ENCODE measurements around the gene KCNQ1. TPM values are rescaled to one million over a fixed set of nuclear protein-coding genes. Genes with fewer than 3 reads are reported as not detected.

Gene KCNQ1
- total RNA-seq, 2 donors from 2014 or later = 51.4 to 55.8 TPM

DNA sequence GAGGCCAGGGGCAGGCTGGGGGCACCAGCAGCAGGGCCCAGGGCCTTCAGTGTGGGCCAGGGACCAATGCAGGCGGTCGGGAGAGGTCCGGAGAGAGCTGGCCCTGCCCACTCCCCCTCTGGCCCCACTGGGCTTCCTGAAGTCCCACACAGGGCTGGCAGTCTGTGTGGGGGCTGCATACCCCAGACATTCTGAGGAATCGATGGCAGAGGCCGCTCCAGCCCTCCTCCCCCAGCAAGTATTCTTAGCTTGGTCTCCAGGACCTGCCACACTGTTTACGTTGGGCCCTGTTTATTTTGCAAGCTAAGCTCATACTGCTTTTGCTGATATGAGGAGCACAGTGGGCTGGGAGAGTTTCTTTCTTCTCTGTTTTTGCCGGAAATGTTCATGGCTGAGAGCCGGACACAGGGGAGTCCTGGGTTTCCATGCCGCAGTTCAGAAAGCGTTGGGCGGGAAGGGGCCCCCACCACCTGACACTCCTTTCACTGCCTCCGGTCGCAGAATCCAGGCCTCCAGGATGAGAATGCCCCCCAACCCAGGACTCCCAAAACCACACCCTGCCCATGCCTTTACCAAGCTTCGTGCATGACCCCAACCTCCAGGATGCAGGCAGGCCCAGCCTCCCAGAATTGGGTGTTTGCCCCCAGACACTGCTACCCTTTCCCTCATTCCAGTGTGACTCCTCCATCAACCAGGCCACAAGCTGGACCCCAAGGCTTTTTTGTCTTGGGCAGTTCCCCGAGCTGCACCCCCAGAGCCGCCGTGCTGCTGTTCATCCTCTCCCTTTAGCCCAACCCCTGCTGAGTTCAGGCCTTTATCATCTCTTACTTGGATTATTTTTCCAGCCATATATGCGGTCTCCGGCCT lies 336.8 kb downstream of the KCNQ1 start:
- Histone ChIP-seq H3K4me3 (no peak overlapping the region), H3K4me1 (peaks cover 10% of the 10 kb centered on the region), H3K36me3 (no peaks in the 10 kb centered on the region), H3K27me3 (no peaks in the 10 kb centered on the region), H3K27ac (no peak overlapping the region), H3K9ac (ENCODE audit: low read depth in 2 of 2, low read length in 2 of 2) (peak overlapping the region in 1 of 2 donors; percentile 17), H3K9me3 (no peaks in the 10 kb centered on the region)
- intact Hi-C loops (cut with DNase I) = no loop called here
- peak; percentile 16 for DNase-seq
- no peak for TF ChIP-seq CTCF (IDR thresholded peaks at IDR 0.05)

DNA sequence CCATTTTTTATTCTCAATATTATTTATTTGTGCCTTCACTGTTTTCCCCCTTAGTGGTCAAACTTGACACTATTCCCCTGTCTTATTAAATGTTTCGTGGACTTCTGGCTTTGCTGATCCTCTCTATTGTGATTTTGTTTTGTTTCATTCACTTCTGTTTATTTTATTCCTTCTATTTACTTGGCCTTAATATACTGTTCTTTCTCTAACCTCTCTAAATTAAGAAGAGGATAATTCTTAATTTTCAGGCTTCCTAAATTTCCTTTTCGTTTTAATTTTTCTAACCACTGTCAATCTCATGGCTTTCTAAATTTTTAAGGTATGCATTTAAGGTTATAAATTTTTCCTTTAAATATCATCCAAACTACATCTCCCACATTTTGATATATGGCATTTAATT lies 338.0 kb downstream of the KCNQ1 start:
- Histone ChIP-seq H3K4me1 (peaks cover 10% of the 10 kb centered on the region), H3K27ac (no peak overlapping the region), H3K4me3 (no peak overlapping the region), H3K27me3 (no peaks in the 10 kb centered on the region), H3K9ac (ENCODE audit: low read depth in 2 of 2, low read length in 2 of 2) (no peak overlapping the region), H3K9me3 (no peaks in the 10 kb centered on the region), H3K36me3 (no peaks in the 10 kb centered on the region)
- DNase-seq = no peak
- intact Hi-C loops (cut with DNase I) = no loop called here
- TF ChIP-seq CTCF (IDR thresholded peaks at IDR 0.05) = no peak

DNA sequence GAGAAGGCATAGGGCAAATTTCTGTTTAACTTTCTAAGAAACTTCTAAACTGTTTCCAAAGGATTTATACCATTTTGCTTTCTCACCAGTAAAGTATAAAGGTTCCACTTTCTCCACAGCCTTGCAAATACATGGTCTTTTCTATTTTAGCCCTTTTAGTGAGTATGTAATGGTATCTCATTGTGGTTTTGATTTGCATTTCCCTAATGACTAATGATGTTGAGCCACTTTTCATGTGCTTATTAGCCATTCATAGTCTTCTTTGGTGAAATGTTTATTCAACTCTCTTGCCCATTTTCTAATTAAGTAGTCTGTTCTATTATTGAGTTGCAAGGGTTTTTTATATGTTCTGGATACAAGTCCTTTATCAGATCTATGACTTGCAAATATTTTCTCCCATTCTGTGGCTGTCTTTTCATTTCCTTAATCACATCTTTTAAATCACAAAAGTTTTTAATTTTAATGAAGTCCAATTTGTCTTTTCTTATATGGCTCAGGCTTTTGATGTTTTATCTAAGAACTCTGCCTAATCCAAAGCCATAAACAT lies 338.8 kb downstream of the KCNQ1 start:
- no peak for DNase-seq
- Histone ChIP-seq H3K4me3 (no peak overlapping the region), H3K9ac (ENCODE audit: low read depth in 2 of 2, low read length in 2 of 2) (no peak overlapping the region), H3K9me3 (no peaks in the 10 kb centered on the region), H3K36me3 (no peaks in the 10 kb centered on the region), H3K27ac (no peak overlapping the region), H3K4me1 (peaks cover 6% of the 10 kb centered on the region), H3K27me3 (no peaks in the 10 kb centered on the region)
- TF ChIP-seq CTCF (IDR thresholded peaks at IDR 0.05) = no peak
- intact Hi-C loops (cut with DNase I) = no loop called here

DNA sequence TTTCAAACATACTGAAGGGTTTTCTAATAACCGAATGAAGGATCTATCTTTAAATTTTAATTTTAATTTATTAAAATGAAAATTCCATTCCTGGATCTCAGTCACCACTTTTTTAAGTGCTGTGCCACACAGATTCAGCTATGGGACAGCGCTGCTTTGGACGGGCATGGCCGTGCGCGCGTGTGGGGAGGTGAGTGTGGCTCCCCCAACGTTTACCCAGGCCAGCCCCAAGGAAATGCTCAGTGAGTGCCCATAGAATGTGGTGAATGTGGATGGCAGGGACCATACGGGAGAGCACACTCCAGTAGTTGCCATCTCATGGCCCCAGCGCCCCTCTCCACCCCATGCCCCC lies 343.0 kb downstream of the KCNQ1 start:
- peak; percentile 18 for DNase-seq
- H3K27ac ChIP-seq = no peak overlapping the region

More for the DNA sequence above, 343.0 kb downstream of the KCNQ1 start:
- no peaks in the 10 kb centered on the region for H3K9me3 ChIP-seq
- no peaks in the 10 kb centered on the region for H3K36me3 ChIP-seq
- no peaks in the 10 kb centered on the region for H3K4me1 ChIP-seq
- H3K9ac ChIP-seq (ENCODE audit: low read depth in 2 of 2, low read length in 2 of 2) = no peak overlapping the region
- no peak for TF ChIP-seq CTCF (IDR thresholded peaks at IDR 0.05)
- no peak overlapping the region for H3K4me3 ChIP-seq
- intact Hi-C loops (cut with DNase I) = no loop called here
- no peaks in the 10 kb centered on the region for H3K27me3 ChIP-seq
